GM21423 (cell line): ENCODE measurements around the gene ANKRD13C.
"Not testable (repeated sequence)": the region's sequence is repeated elsewhere in the genome, so short reads cannot be mapped to it uniquely, and the experiment has no call there.

Experiments used
- ATAC-seq: cut with Tn5 transposase; IDR thresholded peaks from one replicate; pipeline ENCODE4 v1.9.1; 2021; ENCODE audit warnings: mild to moderate bottlenecking, moderate library complexity; ENCODE audit not compliant: unreplicated experiment

ANKRD13C gene

DNA sequence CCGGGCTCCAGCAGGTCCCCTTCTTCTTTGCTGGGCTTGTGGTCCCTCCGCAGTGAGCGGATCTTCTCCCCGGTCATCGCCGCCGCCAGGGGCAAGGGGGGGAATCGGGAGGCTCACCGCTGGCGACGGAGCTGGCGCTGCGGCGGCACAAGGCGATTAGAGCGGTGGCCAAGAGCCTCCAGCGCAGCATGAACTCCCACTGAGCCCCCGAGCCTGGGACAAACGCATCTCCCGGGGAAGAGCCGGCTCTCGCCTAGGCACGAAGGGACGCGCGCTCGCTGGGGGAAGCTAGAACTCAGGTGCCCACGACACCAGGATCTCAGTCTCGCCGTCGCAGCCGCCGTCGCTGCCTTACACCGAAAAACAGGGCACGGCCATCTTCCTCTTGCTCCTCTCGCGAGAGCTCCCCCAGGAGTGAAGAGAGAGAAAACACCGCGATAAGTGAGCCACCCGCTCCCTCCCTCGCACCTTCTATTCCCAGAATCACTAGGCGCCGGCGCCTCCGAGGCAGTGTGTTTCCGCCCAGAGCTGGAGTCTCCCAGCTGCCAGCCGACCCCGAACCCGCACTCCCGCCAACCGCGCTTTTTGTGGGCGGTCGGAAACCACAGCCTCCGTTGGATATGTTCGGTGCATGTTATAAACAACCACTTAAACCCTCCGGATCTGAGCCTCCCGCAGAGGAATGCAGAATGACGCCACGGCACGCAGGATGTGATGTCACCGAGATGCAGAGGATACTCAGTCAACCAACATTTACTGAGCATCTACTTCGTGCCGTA is at the start of gene ANKRD13C:
Gene ANKRD13C (minus strand): TSS at position 391 of the 779 bp plus-strand sequence. CDS start 314 bp downstream, at position 77.
- ATAC-seq: peak; percentile 87

- ATAC-seq: no peak
Observed at GRCh38 chr1:70403759-70404158, 49.2 kb upstream of the ANKRD13C start.

DNA sequence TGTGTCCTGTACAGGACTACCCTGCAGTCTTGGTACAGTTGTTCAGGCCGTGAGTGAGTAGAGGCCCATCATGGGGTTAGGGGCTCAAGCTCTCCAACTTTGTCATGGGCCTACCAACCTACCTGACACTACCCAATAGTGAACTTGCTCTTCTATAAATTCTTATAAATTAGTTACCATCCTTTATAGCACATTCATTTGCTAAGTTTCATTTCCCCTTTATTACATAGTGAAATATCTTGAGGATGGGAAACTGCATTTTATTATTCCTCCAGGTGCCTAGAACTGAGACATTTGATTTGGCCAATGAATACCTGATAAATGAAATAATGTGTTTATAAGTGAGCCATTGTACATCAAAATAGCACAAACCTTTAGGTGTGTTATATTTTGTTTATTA is 47.5 kb upstream of the ANKRD13C start:
- ATAC-seq: no peak

DNA sequence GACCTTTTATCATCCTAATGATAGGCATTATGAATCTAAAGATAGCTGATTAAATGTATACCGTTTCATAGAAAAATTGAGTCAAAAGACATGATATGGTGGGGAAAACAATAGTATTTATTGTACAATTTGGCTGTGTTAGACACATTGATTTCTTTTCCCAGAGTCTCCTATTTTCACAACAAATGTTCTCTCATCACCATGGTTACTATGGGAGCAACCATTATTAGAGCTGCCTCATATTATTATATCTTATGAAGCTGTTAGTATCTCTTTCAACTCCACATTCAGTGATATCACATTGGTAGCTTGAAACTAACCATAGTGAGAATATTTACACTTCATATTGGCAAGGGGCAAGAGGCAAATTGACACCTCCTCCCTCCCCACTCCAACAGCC is 45.8 kb upstream of the ANKRD13C start:
- ATAC-seq: no peak

DNA sequence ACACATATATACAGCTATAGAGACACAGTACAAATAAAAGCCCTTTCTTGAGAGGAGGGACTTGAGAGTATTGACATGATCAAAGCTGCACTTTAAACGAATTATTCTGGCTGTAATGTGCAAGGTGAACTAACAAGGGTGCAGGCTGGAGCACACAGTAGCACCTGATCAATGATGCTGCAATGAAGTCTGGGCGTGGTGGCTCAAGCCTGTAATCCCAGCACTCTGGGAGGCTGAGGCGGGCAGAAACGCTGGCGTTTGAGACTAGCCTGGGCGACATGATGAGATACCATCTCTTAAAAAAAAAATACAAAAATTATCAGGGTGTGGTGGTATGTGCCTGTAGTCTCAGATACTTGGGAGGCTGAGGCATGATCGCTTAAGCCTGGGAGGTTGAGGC is 42.5 kb upstream of the ANKRD13C start:
- no peak for ATAC-seq

DNA sequence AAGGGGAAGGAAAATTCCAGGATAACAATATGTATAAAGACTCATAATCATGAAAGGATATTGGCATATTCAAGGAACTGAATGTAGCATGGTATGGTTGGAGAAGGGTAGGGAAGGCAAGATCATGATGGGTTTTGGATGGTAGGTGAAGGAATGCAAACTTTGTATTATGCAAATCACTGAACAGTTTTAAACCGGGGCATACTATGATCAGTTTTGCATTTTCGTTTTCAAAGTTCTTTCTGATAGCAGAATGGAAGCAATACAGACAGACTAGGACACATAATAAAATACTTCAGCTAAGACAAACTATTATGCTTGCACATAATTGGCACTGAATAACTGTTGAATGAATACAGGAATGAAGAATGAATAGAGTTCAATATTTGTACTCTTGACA is 42.1 kb upstream of the ANKRD13C start:
- ATAC-seq: no peak

- ATAC-seq: no peak
Observed at GRCh38 chr1:70392626-70393025, 38.1 kb upstream of the ANKRD13C start.

DNA sequence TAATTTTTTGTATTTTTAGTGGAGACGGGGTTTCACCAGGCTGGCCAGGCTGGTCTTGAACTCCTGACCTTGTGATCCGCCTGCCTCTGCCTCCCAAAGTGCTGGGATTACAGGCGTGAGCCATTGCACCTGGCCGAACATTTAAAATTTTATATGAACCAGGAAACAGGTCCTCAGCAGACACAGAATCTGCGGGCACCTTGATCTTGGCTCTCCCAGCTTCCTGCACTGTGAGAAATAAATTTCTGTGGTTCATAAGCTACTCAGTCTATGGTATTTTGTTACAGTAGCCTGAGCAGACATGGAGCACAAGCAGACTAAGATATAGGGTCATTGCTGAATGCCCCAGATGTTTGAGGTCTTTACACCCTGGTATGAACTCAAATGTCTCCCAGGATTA is 33.0 kb upstream of the ANKRD13C start:
- no peak for ATAC-seq

DNA sequence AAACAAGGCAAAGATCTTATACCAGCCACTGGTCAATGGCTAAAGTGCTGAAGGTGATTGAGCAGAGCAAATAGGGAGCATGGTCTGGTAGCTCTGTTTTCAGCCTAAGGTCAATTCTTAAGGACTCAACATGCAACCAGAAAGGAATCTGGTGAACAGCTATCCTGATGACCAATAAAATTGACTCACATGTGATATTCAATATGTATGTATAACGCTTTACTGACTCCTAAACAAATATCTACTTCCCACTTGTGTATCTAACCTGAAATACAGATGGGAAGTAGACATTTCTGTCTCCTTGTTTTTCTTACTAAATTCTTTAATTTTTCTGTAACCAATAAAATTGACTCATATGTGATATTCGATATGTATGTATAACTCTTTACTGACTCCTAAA is 31.6 kb upstream of the ANKRD13C start:
- ATAC-seq: no peak

DNA sequence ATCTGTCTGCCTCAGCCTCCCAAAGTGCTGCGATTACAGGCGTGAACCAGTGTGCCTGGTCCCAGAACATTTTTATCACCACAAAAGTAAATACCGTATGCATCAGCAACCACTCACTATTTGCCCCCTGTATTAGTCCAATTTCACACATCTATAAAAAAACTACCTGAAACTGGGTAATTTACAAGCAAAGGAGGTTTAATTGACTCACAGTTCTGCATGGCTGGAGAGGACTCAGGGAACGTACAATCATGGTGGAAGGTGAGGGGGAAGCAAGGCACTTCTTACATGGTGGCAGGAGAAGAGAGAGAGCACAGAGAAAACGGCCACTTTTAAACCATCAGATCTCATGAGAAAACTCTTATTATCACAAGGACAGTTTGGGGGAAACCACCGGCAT is 31.0 kb upstream of the ANKRD13C start:
- ATAC-seq: no peak

- no peak for ATAC-seq
Observed at GRCh38 chr1:70384542-70384941, 30.0 kb upstream of the ANKRD13C start.

DNA sequence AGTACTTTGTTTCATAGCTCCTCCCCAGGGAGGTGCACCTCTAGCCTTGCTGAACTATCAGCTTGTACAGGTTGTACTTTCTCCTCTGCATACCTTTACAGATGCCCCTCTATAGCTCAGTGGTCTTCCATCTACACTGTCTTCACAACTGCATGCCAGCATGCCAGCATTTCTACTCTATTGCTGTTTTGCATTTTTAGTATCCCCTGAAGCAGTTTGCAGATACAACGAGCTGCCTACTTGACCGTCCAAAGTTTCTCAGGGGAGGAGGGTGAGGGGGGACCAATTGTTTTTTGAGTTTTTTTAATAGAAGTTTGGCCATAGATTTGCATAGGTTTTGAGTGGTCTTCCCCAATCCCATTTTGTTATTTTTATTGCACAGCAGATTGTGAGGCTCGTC is 29.0 kb upstream of the ANKRD13C start:
- ATAC-seq: no peak

DNA sequence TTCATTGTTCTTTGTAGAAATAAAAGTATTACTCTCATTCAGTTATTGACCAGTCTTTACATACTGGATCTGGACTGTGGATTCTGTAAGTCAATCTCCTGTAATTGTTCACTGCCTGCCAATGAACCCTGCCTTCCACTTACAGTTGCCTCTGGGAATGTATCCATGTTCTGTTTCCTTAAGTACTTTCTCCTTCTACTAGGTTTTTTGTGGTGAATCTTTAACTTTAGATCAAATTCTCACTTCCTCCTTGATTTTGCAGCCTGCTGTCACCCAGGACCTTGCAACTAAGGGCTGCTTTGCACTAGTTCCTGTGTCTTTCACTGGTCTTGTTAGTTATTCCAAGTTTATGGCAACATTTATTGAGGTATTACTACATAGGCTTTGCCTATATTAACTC is 28.2 kb upstream of the ANKRD13C start:
- ATAC-seq: peak; percentile 94

DNA sequence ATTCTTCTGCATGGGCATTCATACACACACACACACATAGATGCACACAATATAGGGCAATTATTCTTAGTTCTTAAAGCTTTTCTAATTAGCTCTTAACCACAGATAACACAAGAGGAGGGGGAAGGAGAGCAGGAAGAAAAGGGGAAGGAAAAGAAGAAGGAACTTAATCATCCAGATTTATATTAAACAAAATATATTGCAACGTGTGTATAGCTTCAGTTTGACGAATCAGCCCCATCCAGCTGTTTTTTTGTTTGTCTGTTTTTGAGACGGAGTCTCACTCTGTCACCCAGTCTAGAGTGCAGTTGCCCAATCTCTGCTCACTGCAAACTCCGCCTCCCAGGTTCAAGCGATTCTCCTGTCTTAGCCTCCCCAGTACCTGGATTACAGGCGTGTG is 21.7 kb upstream of the ANKRD13C start:
- no peak for ATAC-seq

- ATAC-seq: not testable (repeated sequence)
Observed at GRCh38 chr1:70373580-70373979, 19.1 kb upstream of the ANKRD13C start.

- no peak for ATAC-seq
Observed at GRCh38 chr1:70372426-70372825, 17.9 kb upstream of the ANKRD13C start.

DNA sequence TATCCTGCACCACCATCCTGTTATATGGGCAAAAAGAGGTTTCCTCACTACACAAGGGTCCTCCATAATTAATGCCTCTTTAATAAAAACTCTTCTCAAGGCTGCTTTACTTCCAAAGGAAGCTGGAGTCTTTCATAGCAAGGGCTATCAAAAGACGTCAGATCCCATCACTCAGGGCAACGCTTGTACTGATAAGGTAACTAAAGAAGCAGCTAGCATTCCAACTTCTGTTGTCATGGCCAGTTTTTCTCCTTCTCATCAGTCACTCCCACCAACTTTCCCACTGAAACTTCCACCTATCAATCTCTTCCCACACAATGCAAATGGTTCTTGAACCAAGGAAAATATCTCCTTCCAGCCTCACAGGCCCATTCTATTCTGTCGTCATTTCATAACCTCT is 17.1 kb upstream of the ANKRD13C start:
- ATAC-seq: not testable (repeated sequence)

- not testable (repeated sequence) for ATAC-seq
Observed at GRCh38 chr1:70367397-70367796, 12.9 kb upstream of the ANKRD13C start.

- ATAC-seq: not testable (repeated sequence)
Observed at GRCh38 chr1:70366997-70367396, 12.5 kb upstream of the ANKRD13C start.

GRCh38 chr1:70366425-70366952 is 12.0 kb upstream of the ANKRD13C start:
- ATAC-seq: not testable (repeated sequence)

GRCh38 chr1:70364439-70364838 is 9.9 kb upstream of the ANKRD13C start:
- peak; percentile 60 for ATAC-seq

- ATAC-seq: no peak
Observed at GRCh38 chr1:70361727-70362398, 7.3 kb upstream of the ANKRD13C start.
